ENCODE measurements around the gene FAF2. TPM values are rescaled to one million over a fixed set of nuclear protein-coding genes. Genes with fewer than 3 reads are reported as not detected.
A peak's percentile ranks its signal among the peaks of the same experiment; 100 is the strongest.
"Not testable (repeated sequence)": the region's sequence is repeated elsewhere in the genome, so short reads cannot be mapped to it uniquely, and the experiment has no call there.

The FAF2 gene
- total RNA-seq, 1 experiment from 2014 or later = 78.4 TPM

DNA sequence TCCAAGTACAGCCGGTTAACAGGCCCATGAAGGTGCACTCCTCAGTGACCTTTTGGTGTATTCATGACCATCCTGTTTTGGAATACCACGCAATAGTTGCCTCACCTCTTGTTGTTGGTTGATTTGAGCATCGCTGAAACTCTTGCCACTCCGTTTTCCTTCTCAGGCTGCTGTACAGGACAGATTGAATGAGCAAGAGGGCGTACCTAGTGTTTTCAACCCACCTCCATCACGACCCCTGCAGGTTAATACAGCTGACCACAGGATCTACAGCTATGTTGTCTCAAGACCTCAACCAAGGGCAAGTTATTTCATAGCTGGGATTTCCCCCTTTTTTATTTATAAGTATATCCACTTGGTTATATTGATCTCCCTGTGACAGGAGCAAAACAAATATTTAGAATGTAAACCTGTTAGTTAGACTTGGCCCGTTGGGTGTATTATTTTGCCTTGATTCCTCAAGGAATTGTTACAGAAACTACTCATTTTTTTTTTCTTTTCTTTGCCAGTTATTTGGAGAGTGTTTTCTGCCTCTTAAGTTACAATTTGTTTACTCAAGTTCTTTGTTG, 38.1 kb downstream of the FAF2 start:
- no peak overlapping the region for H3K27ac ChIP-seq
- H3K4me3 ChIP-seq = no peak overlapping the region
- peaks cover 30% of the 10 kb centered on the region for H3K4me1 ChIP-seq (replicated peaks)
- no peaks in the 10 kb centered on the region for H3K9me3 ChIP-seq (replicated peaks)
- no peak for DNase-seq (ENCODE audit: low read depth in 1 of 2, low spot score in 2 of 2)
- peaks cover 87% of the 10 kb centered on the region for H3K36me3 ChIP-seq
- H3K27me3 ChIP-seq (replicated peaks) = no peaks in the 10 kb centered on the region

DNA sequence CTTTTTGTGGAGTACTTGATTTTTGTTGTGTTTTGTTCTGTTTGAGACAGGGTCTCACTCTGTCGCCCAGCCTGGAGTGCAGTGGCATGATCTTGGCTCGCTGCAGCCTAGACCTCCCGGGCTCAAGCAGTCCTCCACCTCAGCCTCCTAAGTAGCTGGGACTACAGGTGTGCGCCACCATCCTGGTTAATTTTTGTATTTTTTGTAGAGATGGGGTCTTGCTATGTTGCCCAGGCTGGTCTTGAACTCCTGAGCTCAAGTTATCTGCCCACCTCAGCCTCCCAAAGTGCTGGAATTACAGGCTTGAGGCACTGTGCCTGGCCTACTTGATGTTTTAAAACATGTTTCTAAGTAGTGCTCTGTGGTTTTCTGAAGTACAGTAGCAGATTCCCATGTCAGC, 39.0 kb downstream of the FAF2 start:
- Histone ChIP-seq H3K4me1 (replicated peaks) (peaks cover 38% of the 10 kb centered on the region), H3K36me3 (peaks cover 87% of the 10 kb centered on the region)
- not testable (repeated sequence) for H3K4me3 ChIP-seq; DNase-seq (ENCODE audit: low read depth in 1 of 2, low spot score in 2 of 2); H3K9me3 ChIP-seq (replicated peaks); H3K27me3 ChIP-seq (replicated peaks); H3K27ac ChIP-seq

DNA sequence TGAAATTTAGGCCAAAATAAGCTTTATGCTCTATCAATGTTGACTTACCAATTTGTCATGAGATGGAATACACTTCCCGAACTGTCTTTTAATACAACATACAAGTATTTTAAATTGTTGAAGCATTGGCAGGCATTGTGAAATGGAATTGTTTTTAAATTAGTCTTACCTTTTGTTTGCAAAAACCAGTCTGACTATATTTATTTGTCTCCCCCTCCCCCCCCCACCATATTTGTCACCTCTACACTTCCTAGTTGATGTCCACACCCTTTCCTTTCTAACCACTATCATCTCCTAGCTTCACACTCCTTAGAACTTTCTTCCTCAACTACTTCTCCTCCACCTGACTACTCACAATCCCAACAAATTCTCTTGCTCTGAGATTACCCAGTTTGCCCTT, 40.9 kb downstream of the FAF2 start:
- Histone ChIP-seq H3K4me3 (no peak overlapping the region), H3K27ac (no peak overlapping the region), H3K9me3 (replicated peaks) (no peaks in the 10 kb centered on the region), H3K4me1 (replicated peaks) (peaks cover 45% of the 10 kb centered on the region), H3K27me3 (replicated peaks) (no peaks in the 10 kb centered on the region), H3K36me3 (peaks cover 89% of the 10 kb centered on the region)
- no peak for DNase-seq (ENCODE audit: low read depth in 1 of 2, low spot score in 2 of 2)

DNA sequence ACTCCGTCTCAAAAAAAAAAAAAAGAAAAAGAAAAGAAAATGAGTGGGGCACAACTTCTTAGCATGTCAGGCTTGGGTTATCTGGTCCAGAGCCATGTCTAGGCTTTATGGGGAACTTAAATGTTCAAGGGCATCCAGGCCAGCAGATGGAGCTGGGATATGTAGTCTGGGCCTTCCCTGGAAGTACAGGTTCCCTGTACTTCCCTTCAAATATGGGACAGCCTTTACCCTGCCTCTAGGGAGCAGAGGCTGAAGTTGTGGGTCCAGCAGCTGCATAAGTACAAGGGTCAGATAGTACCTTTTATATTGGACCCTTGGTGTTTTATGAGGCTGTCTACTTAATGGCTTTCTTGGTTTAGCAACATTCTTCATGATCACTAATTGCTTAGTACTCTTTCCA, 42.1 kb downstream of the FAF2 start:
- no peaks in the 10 kb centered on the region for H3K9me3 ChIP-seq (replicated peaks)
- peak in 1 of 2 experiments; percentile 31 for DNase-seq (ENCODE audit: low read depth in 1 of 2, low spot score in 2 of 2)
- peaks cover 91% of the 10 kb centered on the region for H3K36me3 ChIP-seq
- no peaks in the 10 kb centered on the region for H3K27me3 ChIP-seq (replicated peaks)
- no peak overlapping the region for H3K4me3 ChIP-seq
- H3K27ac ChIP-seq = peak overlapping the region; percentile 20
- H3K4me1 ChIP-seq (replicated peaks) = peaks cover 45% of the 10 kb centered on the region

DNA sequence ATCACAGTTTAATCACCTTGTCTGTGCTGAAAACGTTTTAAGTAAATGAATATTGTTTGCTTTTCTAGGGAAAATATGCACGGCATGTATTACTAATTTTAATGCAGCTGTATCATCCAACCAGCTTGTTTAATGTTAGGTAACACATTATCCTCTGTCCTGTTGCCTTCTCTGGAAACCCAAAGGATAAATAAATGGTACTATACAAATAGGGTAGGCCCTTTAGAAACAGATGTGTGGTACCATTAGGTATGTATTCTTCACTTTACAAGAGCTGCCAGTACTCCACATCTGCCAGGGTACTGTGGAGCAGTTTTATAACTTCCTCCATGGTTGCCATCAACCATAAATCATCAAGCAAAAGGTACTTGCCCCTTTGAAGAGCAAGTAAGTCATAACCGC, 42.9 kb downstream of the FAF2 start:
- Histone ChIP-seq H3K4me1 (replicated peaks) (peaks cover 42% of the 10 kb centered on the region), H3K4me3 (no peak overlapping the region), H3K27me3 (replicated peaks) (no peaks in the 10 kb centered on the region), H3K36me3 (peaks cover 91% of the 10 kb centered on the region), H3K9me3 (replicated peaks) (no peaks in the 10 kb centered on the region), H3K27ac (peak overlapping the region; percentile 20)
- DNase-seq (ENCODE audit: low read depth in 1 of 2, low spot score in 2 of 2) = peak in 1 of 2 experiments; percentile 87

DNA sequence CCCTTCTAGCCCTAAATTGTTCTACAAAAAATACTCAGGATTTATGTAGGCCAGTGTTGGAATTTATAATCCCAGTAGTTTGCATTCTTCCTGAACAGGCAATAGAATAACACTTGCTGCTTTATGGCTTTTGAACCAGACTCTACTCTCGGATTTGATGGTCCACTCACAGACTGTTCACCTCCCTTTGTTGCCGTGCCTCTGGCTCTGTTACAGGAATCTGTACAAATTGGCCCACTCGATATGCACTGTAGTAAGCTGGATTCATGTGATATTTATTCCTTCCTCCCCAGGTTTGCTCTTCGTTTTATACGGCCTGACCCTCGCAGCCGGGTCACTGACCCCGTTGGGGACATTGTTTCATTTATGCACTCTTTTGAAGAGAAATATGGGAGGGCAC, 43.7 kb downstream of the FAF2 start:
- Histone ChIP-seq H3K36me3 (peaks cover 91% of the 10 kb centered on the region), H3K9me3 (replicated peaks) (no peaks in the 10 kb centered on the region), H3K27me3 (replicated peaks) (no peaks in the 10 kb centered on the region), H3K4me1 (replicated peaks) (peaks cover 34% of the 10 kb centered on the region), H3K27ac (no peak overlapping the region), H3K4me3 (no peak overlapping the region)
- DNase-seq (ENCODE audit: low read depth in 1 of 2, low spot score in 2 of 2) = no peak

DNA sequence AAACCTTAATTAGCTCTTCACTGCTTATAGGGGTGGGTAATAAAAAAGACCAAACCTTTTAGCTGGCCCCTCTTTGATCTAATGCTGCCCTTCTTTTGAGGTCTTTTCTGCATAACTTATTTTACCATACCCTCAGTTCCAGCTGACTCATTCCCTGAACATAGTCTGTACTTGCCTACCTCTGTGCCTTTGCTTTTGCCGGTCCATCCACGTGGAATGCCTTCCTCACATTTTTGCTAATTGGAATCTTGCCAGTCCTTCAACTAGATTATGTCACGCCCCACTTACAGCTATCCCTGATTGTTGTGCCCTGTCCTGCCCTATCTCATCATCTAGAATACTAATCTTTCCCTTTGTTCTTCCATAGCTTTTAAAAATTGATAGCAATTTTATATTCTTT, 44.2 kb downstream of the FAF2 start:
- H3K27ac ChIP-seq = no peak overlapping the region
- no peaks in the 10 kb centered on the region for H3K9me3 ChIP-seq (replicated peaks)
- peak in 1 of 2 experiments; percentile 26 for DNase-seq (ENCODE audit: low read depth in 1 of 2, low spot score in 2 of 2)
- peaks cover 91% of the 10 kb centered on the region for H3K36me3 ChIP-seq
- no peaks in the 10 kb centered on the region for H3K27me3 ChIP-seq (replicated peaks)
- H3K4me3 ChIP-seq = no peak overlapping the region
- H3K4me1 ChIP-seq (replicated peaks) = peaks cover 31% of the 10 kb centered on the region

DNA sequence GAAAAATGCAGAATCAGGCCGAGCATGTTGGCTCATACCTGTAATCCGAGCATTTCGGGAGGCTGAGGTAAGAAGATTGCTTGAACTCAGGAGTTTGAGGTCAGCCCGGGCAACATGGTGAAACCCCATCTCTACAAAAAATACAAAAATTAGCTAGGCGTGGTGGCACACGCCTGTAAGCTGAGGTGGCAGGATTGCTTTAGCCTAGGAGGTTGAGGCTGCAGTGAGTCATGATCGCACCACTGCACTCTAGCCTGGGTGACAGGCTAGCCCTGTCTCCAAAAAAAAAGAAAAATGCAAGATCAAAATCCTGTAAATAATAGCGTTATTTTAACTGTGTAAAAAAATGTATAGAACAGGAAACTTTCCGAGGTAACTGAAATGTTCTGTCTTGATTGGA, 49.7 kb downstream of the FAF2 start:
- DNase-seq (ENCODE audit: low read depth in 1 of 2, low spot score in 2 of 2) = no peak
- no peaks in the 10 kb centered on the region for H3K9me3 ChIP-seq (replicated peaks)
- no peak overlapping the region for H3K27ac ChIP-seq
- peaks cover 5% of the 10 kb centered on the region; the same call in 1 of the 2 replicates for H3K4me1 ChIP-seq (replicated peaks)
- no peaks in the 10 kb centered on the region for H3K27me3 ChIP-seq (replicated peaks)
- no peak overlapping the region for H3K4me3 ChIP-seq
- H3K36me3 ChIP-seq = peaks cover 98% of the 10 kb centered on the region

DNA sequence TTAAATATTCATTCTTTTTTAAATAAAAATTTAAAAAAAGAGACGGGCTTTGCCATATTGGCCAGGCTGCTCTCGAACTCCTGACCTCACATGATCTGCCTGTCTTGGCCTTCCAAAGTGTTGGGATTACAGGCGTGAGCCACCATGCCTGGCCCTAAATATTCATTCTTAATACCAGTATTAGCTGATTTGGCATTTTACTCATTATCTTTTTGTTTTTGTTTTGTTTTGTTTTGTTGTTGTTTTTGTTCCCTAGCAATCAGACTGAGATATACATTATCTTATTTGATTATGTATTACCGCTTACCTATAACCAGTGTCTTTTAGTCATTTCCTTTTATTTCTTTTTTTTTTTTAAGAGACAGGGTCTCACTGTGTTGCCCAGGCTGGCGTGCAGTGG, 51.1 kb downstream of the FAF2 start:
- no peak overlapping the region for H3K27ac ChIP-seq
- H3K36me3 ChIP-seq = peaks cover 97% of the 10 kb centered on the region
- H3K27me3 ChIP-seq (replicated peaks) = no peaks in the 10 kb centered on the region
- no peak for DNase-seq (ENCODE audit: low read depth in 1 of 2, low spot score in 2 of 2)
- no peaks in the 10 kb centered on the region for H3K9me3 ChIP-seq (replicated peaks)
- no peak overlapping the region for H3K4me3 ChIP-seq
- 0 out of 2 replicates have a peak, but pooled peaks cover 5% of the 10 kb centered on the region for H3K4me1 ChIP-seq (replicated peaks)

DNA sequence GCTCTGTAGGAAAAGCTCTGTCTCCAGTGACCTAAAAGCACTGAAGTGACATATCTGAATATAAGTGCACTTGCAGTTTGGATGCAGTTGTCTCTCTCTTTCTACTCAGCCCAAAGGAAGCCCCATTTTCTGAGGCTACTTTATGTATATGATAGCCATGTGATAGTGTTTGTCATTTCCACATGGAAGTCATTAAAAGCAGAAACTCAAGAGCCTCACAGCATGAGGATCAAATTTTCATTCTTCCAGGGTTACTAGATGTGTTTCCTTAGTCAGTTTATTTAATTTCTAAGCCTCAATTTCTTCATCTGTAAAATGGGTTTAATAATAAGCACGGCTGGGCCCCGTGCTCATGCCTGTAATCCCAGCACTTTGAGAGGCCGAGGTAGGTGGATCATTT, 52.3 kb downstream of the FAF2 start:
- Histone ChIP-seq H3K9me3 (replicated peaks) (no peaks in the 10 kb centered on the region), H3K4me3 (no peak overlapping the region), H3K27me3 (replicated peaks) (no peaks in the 10 kb centered on the region), H3K27ac (no peak overlapping the region), H3K36me3 (peaks cover 97% of the 10 kb centered on the region), H3K4me1 (replicated peaks) (0 out of 2 replicates have a peak, but pooled peaks cover 5% of the 10 kb centered on the region)
- DNase-seq (ENCODE audit: low read depth in 1 of 2, low spot score in 2 of 2) = no peak

DNA sequence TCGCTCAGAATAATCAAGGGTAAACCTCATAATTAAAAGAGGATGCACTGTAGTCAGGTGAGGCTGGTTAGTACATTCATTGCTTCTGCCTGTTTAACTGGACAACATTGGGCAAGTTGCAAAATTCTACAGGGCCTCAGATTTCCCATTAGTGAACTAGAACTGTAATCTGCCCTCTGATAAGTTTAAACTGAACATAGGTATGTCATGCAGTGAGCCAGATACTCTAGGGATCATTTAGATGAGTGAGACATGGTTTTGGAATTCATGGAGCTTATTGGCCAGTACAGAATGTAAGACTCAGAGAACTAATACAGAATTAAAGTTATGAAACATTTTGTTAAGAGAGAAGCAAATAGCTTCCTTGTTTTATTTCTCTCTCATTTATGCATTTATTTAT, 53.1 kb downstream of the FAF2 start:
- peaks cover 97% of the 10 kb centered on the region for H3K36me3 ChIP-seq
- H3K27ac ChIP-seq = no peak overlapping the region
- no peak for DNase-seq (ENCODE audit: low read depth in 1 of 2, low spot score in 2 of 2)
- no peaks in the 10 kb centered on the region for H3K9me3 ChIP-seq (replicated peaks)
- 0 out of 2 replicates have a peak, but pooled peaks cover 5% of the 10 kb centered on the region for H3K4me1 ChIP-seq (replicated peaks)
- no peak overlapping the region for H3K4me3 ChIP-seq
- no peaks in the 10 kb centered on the region for H3K27me3 ChIP-seq (replicated peaks)

DNA sequence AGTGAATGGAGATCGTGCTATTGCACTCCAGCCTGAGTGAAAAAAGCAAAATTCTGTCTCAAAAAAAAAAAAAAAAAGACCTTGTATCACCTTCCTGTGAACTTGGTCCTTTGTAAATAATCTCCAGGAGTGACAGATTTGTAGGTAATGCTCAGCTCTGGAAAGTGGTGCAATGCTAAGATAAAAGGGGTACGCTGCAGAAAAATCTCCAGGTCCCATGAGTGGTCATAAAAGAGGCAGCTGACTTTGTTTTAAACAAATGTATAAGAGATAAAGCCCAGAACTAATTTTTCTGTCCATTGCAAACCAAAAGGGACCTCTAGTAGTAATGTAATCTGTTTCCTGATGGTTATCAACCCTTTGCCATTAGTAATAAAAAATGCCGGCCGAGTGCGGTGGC, 55.3 kb downstream of the FAF2 start:
- Histone ChIP-seq H3K4me1 (replicated peaks) (no peaks in the 10 kb centered on the region), H3K36me3 (peaks cover 95% of the 10 kb centered on the region), H3K4me3 (no peak overlapping the region), H3K27ac (no peak overlapping the region), H3K9me3 (replicated peaks) (no peaks in the 10 kb centered on the region), H3K27me3 (replicated peaks) (no peaks in the 10 kb centered on the region)
- no peak for DNase-seq (ENCODE audit: low read depth in 1 of 2, low spot score in 2 of 2)

DNA sequence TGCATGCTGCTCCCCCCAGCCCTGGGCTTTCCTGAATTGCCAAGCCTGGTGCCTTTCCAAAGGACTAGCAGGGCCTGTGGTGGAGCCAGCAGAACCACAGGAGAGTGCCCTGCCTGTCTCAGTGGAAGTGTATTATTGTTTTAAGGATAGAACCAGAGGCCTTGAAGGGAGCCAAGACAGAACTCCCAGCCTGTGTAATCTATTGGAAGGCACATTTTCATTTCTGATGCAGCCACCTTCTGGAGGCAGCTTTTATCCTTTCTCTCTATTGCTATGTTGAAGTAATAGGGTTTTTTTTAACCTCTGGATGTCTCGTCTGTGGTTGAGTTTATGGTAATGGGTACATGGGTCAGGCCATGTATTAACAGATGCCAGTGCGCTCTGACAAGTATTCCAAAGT, 59.7 kb downstream of the FAF2 start:
- H3K9me3 ChIP-seq (replicated peaks) = no peaks in the 10 kb centered on the region
- no peak overlapping the region for H3K4me3 ChIP-seq
- no peak overlapping the region for H3K27ac ChIP-seq
- no peaks in the 10 kb centered on the region for H3K4me1 ChIP-seq (replicated peaks)
- no peak for DNase-seq (ENCODE audit: low read depth in 1 of 2, low spot score in 2 of 2)
- peaks cover 74% of the 10 kb centered on the region for H3K36me3 ChIP-seq
- H3K27me3 ChIP-seq (replicated peaks) = no peaks in the 10 kb centered on the region

DNA sequence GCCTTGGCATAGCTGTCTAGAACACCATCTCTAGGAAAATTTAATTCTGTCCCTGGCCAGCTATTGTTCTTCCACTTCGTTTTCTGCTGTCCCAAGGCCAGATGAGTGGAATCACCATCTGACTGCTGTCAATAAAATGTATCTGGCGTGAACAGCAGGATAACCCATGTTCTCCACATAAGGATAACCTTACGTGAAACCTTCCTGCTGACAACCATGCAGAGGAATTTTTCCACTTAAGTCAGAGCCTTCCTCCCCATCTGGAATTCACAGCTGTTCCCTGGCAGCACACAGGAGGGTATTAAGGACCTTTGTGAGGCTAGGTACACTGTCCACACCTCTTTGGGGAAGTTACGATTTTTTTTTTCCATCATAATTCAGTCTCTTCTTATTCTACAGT, 60.4 kb downstream of the FAF2 start:
- peaks cover 68% of the 10 kb centered on the region for H3K36me3 ChIP-seq
- H3K4me3 ChIP-seq = no peak overlapping the region
- no peaks in the 10 kb centered on the region for H3K9me3 ChIP-seq (replicated peaks)
- H3K4me1 ChIP-seq (replicated peaks) = no peaks in the 10 kb centered on the region
- no peaks in the 10 kb centered on the region for H3K27me3 ChIP-seq (replicated peaks)
- no peak overlapping the region for H3K27ac ChIP-seq
- no peak for DNase-seq (ENCODE audit: low read depth in 1 of 2, low spot score in 2 of 2)

DNA sequence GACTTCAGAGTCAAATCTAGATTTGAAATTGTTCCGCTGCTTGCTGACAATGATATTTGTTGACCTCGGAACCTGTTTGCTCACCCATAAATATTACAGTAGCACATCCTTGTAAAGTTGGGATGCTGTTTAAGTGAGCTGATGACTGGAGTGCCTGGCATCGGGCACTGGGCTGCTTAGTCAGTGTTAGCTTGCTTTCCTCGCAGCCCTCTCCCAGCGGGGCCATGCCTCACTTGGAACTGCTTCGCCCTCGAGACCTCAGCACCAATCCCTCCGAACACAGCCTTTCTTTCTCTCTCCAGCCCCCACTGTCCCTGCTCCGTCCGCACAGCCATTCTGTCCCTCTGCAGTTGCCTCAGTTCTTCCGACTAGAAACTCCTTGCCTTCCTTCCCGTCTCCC, 65.6 kb downstream of the FAF2 start:
- Histone ChIP-seq H3K27me3 (replicated peaks) (no peaks in the 10 kb centered on the region), H3K36me3 (peaks cover 21% of the 10 kb centered on the region), H3K4me3 (no peak overlapping the region), H3K4me1 (replicated peaks) (0 out of 2 replicates have a peak, but pooled peaks cover 2% of the 10 kb centered on the region), H3K9me3 (replicated peaks) (no peaks in the 10 kb centered on the region), H3K27ac (no peak overlapping the region)
- no peak for DNase-seq (ENCODE audit: low read depth in 1 of 2, low spot score in 2 of 2)

Measured in SJSA1 (cell line).